A549 (cell line): ENCODE data around the gene ZNF639. TPM values are rescaled to one million over a fixed set of nuclear protein-coding genes. Genes with fewer than 3 reads are reported as not detected.

ENCODE experiments used
- ATAC-seq, 2 experiments: fragments of 200-7000 bp in 1 of 2; fragments of >200 bp in 1 of 2; cut with Nextera tagmentation in 1 of 2; cut with Tn5 transposase in 1 of 2; 3 replicates each; pipeline versions ENCODE4 v1.8.0 to v1.9.1; 2018 to 2020; ENCODE audit warnings: mild to moderate bottlenecking in 1 of 2, moderate library complexity in 1 of 2
- CTCF ChIA-PET: fragments of 300-600 bp; sonication (Branson Sonifier 250); formaldehyde crosslinking; extraction: SDS; loops from one replicate; lab custom pipeline; 2021; ENCODE audit warnings: antibody characterized with exemption, inconsistent platforms; lab: Yijun Ruan, JAX
- POLR2A ChIA-PET: fragments of 350-600 bp; formaldehyde crosslinking; extraction: SDS; loops from one replicate; lab custom pipeline; 2021; ENCODE audit warnings: antibody characterized with exemption, inconsistent platforms; lab: Yijun Ruan, JAX
- DNase-seq, 2 experiments: peaks; one replicate each; pipeline versions ENCODE4 v3.0.0 to v3.0.0-alpha.2; 2011 to 2016; ENCODE audit warnings: low read depth in 1 of 2, low spot score in 1 of 2
- FAIRE-seq: peaks from 2 replicates; lab custom pipeline; 2011; peaks lifted over from hg19 to GRCh38; lab: Jason Lieb, UNC
- H3K27ac ChIP-seq, 2 experiments: fragments of >200 bp; sonication (Bioruptor Twin); formaldehyde crosslinking; 3 replicates each; pipeline ENCODE4 v1.5.1; 2016 to 2017
- H3K4me1 ChIP-seq: fragments of >200 bp; sonication (Bioruptor Twin); formaldehyde crosslinking; 3 replicates; pipeline ENCODE4 v1.6.1; 2016
- H3K4me2 ChIP-seq: fragments of >200 bp; sonication (Bioruptor Twin); formaldehyde crosslinking; 3 replicates; pipeline ENCODE4 v1.6.1; 2016
- H3K4me3 ChIP-seq: fragments of >200 bp; sonication (Bioruptor Twin); formaldehyde crosslinking; 3 replicates; pipeline ENCODE4 v1.5.1; 2016
- H3K9me3 ChIP-seq: fragments of >200 bp; sonication (Bioruptor Twin); formaldehyde crosslinking; 3 replicates; pipeline ENCODE4 v1.6.1; 2016
- BHLHE40 ChIP-seq: IDR thresholded peaks from 2 replicates; pipeline ENCODE4 v1.6.1; 2012; ENCODE audit warnings: low read depth, low read length, inconsistent platforms
- CEBPB ChIP-seq, 2 experiments: fragments of >200 bp in 1 of 2; sonication (Bioruptor Twin) in 1 of 2; formaldehyde crosslinking in 1 of 2; IDR thresholded peaks; 2 replicates each; pipeline ENCODE4 v1.6.1; 2012 to 2016
- CHD2 ChIP-seq: fragments of 150-350 bp; IDR thresholded peaks from 2 replicates; pipeline ENCODE4 v1.6.1; 2014; ENCODE audit warnings: low read length; ENCODE audit not compliant: partially characterized antibody
- CHD4 ChIP-seq: fragments of 200-600 bp; sonication (generic); IDR thresholded peaks from 2 replicates; pipeline ENCODE4 v1.6.1; 2016; ENCODE audit warnings: antibody characterized with exemption, mild to moderate bottlenecking, borderline replicate concordance
- EHF ChIP-seq: fragments of 250-450 bp; sonication (Bioruptor Pico); IDR thresholded peaks from 2 replicates; pipeline ENCODE4 v1.5.0; 2020; ENCODE audit warnings: mild to moderate bottlenecking
- EHMT2 ChIP-seq: fragments of 200-600 bp; sonication (generic); IDR thresholded peaks from 2 replicates; pipeline ENCODE4 v1.6.1; 2016; ENCODE audit warnings: antibody characterized with exemption, low read depth, mild to moderate bottlenecking, moderate library complexity
- ELK1 ChIP-seq: fragments of 150-350 bp; IDR thresholded peaks from 2 replicates; pipeline ENCODE4 v1.6.1; 2014; ENCODE audit warnings: low read depth, mild to moderate bottlenecking, low read length
- EP300 ChIP-seq, 2 experiments: fragments of >200 bp; sonication (Bioruptor Twin); formaldehyde crosslinking; IDR thresholded peaks; 2 replicates in 1 of 2; 3 replicates in 1 of 2; pipeline ENCODE4 v1.6.1; 2016 to 2017
- FOXS1 ChIP-seq: fragments of 250-450 bp; sonication (Bioruptor Pico); IDR thresholded peaks from 2 replicates; pipeline ENCODE4 v1.5.0; 2020; ENCODE audit warnings: mild to moderate bottlenecking, moderate library complexity
- HES2 ChIP-seq: fragments of >200 bp; sonication (Bioruptor Twin); formaldehyde crosslinking; IDR thresholded peaks from 2 replicates; pipeline ENCODE4 v1.6.1; 2016
- HOXA7 ChIP-seq: fragments of 250-450 bp; sonication (Bioruptor Pico); IDR thresholded peaks from 2 replicates; pipeline ENCODE4 v1.5.0; 2020; ENCODE audit warnings: mild to moderate bottlenecking, moderate library complexity
- HOXB13 ChIP-seq: fragments of 250-450 bp; sonication (Bioruptor Pico); IDR thresholded peaks from 2 replicates; pipeline ENCODE4 v1.5.0; 2020; ENCODE audit warnings: low read depth, mild to moderate bottlenecking, moderate library complexity
- MAZ ChIP-seq: fragments of 150-350 bp; IDR thresholded peaks from 2 replicates; pipeline ENCODE4 v1.6.1; 2014; ENCODE audit warnings: antibody characterized with exemption, low read depth, low read length, borderline replicate concordance
- NPAS2 ChIP-seq: fragments of 250-450 bp; sonication (Bioruptor Pico); IDR thresholded peaks from 2 replicates; pipeline ENCODE4 v1.8.0; 2022; ENCODE audit warnings: mild to moderate bottlenecking, moderate library complexity, borderline replicate concordance
- POLR2AphosphoS2 ChIP-seq: conservative IDR thresholded peaks from 2 replicates; pipeline ENCODE4 v1.6.1; 2012; ENCODE audit warnings: low read length, improper control_type of control experiment, inconsistent platforms
- RCOR1 ChIP-seq: fragments of 150-350 bp; IDR thresholded peaks from 2 replicates; pipeline ENCODE4 v1.6.1; 2014; ENCODE audit warnings: antibody characterized with exemption, low read length, low read depth
- SMC3 ChIP-seq: fragments of >200 bp; sonication (Bioruptor Twin); formaldehyde crosslinking; IDR thresholded peaks from 3 replicates; pipeline ENCODE4 v1.6.1; 2018; ENCODE audit warnings: inconsistent platforms
- SREBF2 ChIP-seq: fragments of 450-650 bp; IDR thresholded peaks from 2 replicates; pipeline ENCODE4 v1.6.1; 2014; ENCODE audit warnings: mild to moderate bottlenecking, moderate library complexity
- TFCP2L1 ChIP-seq: fragments of 250-450 bp; sonication (Bioruptor Pico); IDR thresholded peaks from 2 replicates; pipeline ENCODE4 v1.5.0; 2021; ENCODE audit warnings: mild to moderate bottlenecking
- ZFP36 ChIP-seq: fragments of 450-650 bp; IDR thresholded peaks from 2 replicates; pipeline ENCODE4 v1.6.1; 2014; ENCODE audit warnings: borderline replicate concordance; ENCODE audit not compliant: partially characterized antibody
- WGBS: methylation state at CpG from one replicate; pipeline ENCODE4 v1.1.6; 2017; ENCODE audit errors: missing lambda C conversion rate; 5-methylcytosine and 5-hydroxymethylcytosine counted together
- polyA plus RNA-seq, 4 experiments: library from polyadenylated mRNA; depleted of rRNA in 3 of 4; stranded (reverse); fragments of >200 nt; fragmentation: RNase III in 1 of 4; extraction: RNeasy Plus Mini Kit Qiagen cat#74134 plus additional on column Dnase treatment in 1 of 4; gene quantifications; 2 replicates in 3 of 4; 3 replicates in 1 of 4; pipeline ENCODE4 v1.2.3, GENCODE V29; 2011 to 2017

ZNF639 gene
- polyA plus RNA-seq, 2 of the 4 experiments (the other 2 are of a cell fraction): 18.9 to 19.0 TPM

- no peaks in the 10 kb centered on the region for H3K4me1 ChIP-seq
- ATAC-seq (no peak), FAIRE-seq (no peak), DNase-seq (no peak)
- no peak overlapping the region for H3K27ac ChIP-seq
- ChIA-PET CTCF (interaction anchor here (1.2 kb wide), 1 partner anchor 19 kb away, joined by 3 read pairs; no protein-coding TSS in a partner anchor), POLR2A (no interaction called here)
- H3K4me2 ChIP-seq: no peak overlapping the region
- no peaks in the 10 kb centered on the region for H3K9me3 ChIP-seq
- no peak for TF ChIP-seq MAZ
- TF ChIP-seq EHMT2: no peak
- no peak for TF ChIP-seq SREBF2
- TF ChIP-seq TFCP2L1: no peak
- H3K4me3 ChIP-seq: no peak overlapping the region
These were observed 14.8 kb upstream of the ZNF639 start for GRCh38 chr3:179308001-179308400.

GRCh38 chr3:179309225-179310078, 13.4 kb upstream of the ZNF639 start:
- no peak for FAIRE-seq
- ChIA-PET POLR2A (no interaction called here), CTCF (interaction anchor here (0.8 to 1.5 kb wide), 2 partner anchors 203 to 240 kb away, joined by 3 read pairs; no protein-coding TSS in a partner anchor)
- DNase-seq: no peak
- Histone ChIP-seq H3K4me3 (no peak overlapping the region), H3K9me3 (no peaks in the 10 kb centered on the region), H3K4me2 (no peak overlapping the region), H3K4me1 (no peaks in the 10 kb centered on the region), H3K27ac (no peak overlapping the region)
- 0% methylated on average over 1 of the region's 1 CpG for whole genome bisulfite sequencing
- no peak for ATAC-seq
- TF ChIP-seq NPAS2 (no peak), SMC3 (no peak), RCOR1 (no peak), HOXB13 (CRISPR knock-in tag) (no peak), ZFP36 (no peak), CHD2 (no peak), TFCP2L1 (no peak)

- POLR2A ChIA-PET: no interaction called here
- Histone ChIP-seq H3K4me2 (no peak overlapping the region), H3K9me3 (no peaks in the 10 kb centered on the region), H3K4me1 (peaks cover 4% of the 10 kb centered on the region; the same call in 2 of the 3 replicates), H3K4me3 (no peak overlapping the region), H3K27ac (no peak overlapping the region)
- FAIRE-seq (no peak), DNase-seq (no peak), ATAC-seq (no peak)
- WGBS: 85% methylated on average over 2 of the region's 2 CpGs
- CTCF ChIA-PET: interaction anchor here (1.3 to 1.6 kb wide), 2 partner anchors 249 to 303 kb away, joined by 6 read pairs; no protein-coding TSS in a partner anchor
- TF ChIP-seq HES2: no peak
- TF ChIP-seq BHLHE40: no peak
- TF ChIP-seq CHD4: no peak
- TF ChIP-seq CHD2: no peak
- TF ChIP-seq CEBPB (IDR thresholded peaks at IDR 0.05): no peak
- no peak for TF ChIP-seq EHF (CRISPR knock-in tag)
- no peak for TF ChIP-seq ELK1
- no peak for TF ChIP-seq FOXS1 (CRISPR knock-in tag)
- TF ChIP-seq EP300 (IDR thresholded peaks at IDR 0.05): no peak
- TF ChIP-seq HOXA7 (CRISPR knock-in tag): no peak
- no peak for TF ChIP-seq POLR2AphosphoS2
These were observed 4.0 kb upstream of the ZNF639 start for GRCh38 chr3:179318876-179319275.
